ENCODE measurements around the gene TMEM164.

DNA sequence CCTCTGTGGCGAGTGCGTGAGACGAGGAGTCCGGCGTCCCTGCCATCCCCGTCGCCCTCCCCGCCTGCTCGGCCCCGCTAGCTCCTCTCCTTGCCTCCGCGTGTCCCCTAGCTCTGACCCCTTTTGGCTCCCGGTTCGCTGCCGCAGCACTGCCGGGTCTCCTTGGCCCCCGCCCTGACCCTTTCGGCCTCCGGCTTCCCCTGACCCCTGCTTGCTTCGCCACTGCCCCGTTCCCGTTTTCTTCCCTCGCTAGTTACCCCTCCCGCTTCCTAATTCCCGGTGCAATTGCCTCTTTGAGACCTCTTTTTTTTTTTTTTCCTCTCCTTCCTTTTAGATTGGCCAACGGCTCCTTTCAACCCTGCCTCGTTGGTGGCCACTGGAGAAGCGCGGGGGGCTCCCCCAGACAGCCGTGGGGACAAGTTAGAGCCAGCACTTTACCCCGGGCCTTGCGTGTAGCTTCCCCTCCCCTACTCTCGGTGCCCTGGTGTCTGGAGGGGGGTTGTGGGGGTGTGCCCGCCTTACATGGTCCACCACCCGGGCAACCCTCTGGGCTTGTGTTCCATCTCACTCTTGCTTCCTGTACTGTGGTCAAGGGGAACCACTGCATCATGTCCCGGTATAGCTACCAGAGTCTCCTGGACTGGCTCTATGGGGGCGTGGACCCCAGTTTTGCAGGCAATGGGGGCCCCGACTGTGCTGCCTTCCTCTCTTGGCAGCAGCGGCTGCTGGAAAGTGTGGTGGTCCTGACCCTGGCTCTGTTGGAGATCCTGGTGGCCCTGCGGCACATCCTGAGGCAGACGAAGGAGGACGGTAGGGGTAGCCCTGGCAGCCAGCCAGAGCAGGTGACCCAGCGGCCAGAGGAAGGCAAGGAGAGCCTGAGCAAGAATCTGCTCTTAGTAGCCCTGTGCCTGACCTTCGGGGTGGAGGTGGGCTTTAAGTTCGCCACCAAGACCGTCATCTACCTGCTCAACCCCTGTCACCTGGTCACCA is 548 bp downstream of the TMEM164 start:
- TF ChIP-seq, protein P1, sequence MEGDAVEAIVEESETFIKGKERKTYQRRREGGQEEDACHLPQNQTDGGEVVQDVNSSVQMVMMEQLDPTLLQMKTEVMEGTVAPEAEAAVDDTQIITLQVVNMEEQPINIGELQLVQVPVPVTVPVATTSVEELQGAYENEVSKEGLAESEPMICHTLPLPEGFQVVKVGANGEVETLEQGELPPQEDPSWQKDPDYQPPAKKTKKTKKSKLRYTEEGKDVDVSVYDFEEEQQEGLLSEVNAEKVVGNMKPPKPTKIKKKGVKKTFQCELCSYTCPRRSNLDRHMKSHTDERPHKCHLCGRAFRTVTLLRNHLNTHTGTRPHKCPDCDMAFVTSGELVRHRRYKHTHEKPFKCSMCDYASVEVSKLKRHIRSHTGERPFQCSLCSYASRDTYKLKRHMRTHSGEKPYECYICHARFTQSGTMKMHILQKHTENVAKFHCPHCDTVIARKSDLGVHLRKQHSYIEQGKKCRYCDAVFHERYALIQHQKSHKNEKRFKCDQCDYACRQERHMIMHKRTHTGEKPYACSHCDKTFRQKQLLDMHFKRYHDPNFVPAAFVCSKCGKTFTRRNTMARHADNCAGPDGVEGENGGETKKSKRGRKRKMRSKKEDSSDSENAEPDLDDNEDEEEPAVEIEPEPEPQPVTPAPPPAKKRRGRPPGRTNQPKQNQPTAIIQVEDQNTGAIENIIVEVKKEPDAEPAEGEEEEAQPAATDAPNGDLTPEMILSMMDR (IDR thresholded peaks at IDR 0.05), result no peak
- no peak for TF ChIP-seq POLR2A (IDR thresholded peaks at IDR 0.05)

Measured in heart left ventricle (tissue), 13 donors.